ENCODE data around the gene CFAP99.

DNA sequence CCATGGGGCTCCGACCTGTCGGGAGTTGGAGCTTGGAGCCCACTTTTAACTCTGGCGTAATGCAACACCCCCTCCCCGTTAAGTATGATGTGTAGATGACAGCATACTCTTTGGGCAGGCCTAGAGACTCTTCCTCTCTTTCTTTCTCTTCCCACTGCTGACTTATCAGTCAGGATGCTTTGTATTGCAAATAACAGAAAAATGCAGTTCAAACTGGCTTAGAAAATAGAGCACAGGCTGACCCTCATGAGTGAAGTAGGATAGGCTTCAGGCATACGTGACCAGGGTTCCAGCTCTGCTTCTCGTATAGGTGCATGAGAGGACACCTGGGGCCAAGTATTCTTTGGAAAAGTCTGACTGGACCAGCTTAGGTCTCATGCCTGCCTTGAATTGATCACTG lies 26.8 kb downstream of the CFAP99 start:
- TF ChIP-seq, protein P1, sequence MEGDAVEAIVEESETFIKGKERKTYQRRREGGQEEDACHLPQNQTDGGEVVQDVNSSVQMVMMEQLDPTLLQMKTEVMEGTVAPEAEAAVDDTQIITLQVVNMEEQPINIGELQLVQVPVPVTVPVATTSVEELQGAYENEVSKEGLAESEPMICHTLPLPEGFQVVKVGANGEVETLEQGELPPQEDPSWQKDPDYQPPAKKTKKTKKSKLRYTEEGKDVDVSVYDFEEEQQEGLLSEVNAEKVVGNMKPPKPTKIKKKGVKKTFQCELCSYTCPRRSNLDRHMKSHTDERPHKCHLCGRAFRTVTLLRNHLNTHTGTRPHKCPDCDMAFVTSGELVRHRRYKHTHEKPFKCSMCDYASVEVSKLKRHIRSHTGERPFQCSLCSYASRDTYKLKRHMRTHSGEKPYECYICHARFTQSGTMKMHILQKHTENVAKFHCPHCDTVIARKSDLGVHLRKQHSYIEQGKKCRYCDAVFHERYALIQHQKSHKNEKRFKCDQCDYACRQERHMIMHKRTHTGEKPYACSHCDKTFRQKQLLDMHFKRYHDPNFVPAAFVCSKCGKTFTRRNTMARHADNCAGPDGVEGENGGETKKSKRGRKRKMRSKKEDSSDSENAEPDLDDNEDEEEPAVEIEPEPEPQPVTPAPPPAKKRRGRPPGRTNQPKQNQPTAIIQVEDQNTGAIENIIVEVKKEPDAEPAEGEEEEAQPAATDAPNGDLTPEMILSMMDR (IDR thresholded peaks at IDR 0.05), result no peak
- TF ChIP-seq POLR2A (IDR thresholded peaks at IDR 0.05), result no peak
